Endothelial cell of umbilical vein (primary cell): ENCODE data around the gene KLK5.

ENCODE experiments used
- CTCF ChIP-seq, 2 donors: IDR thresholded peaks; 1 replicate in 1 of 2; 2 replicates in 1 of 2; pipeline ENCODE4 v1.5.1; 2011; ENCODE audit warnings: low read length in 2 of 2, mild to moderate bottlenecking in 2 of 2, moderate library complexity in 2 of 2, control low read depth in 1 of 2, inconsistent platforms in 1 of 2, low read depth in 1 of 2; ENCODE audit not compliant: insufficient read depth in 1 of 2; ENCODE audit errors: extremely low read depth in 1 of 2
- EZH2 ChIP-seq: IDR thresholded peaks from 2 replicates; pipeline ENCODE4 v1.6.1; 2012; ENCODE audit warnings: borderline replicate concordance, low read depth, mild to moderate bottlenecking, moderate library complexity, low read length, inconsistent platforms; ENCODE audit not compliant: severe bottlenecking
- FOS ChIP-seq: IDR thresholded peaks from 2 replicates; pipeline ENCODE4 v1.6.1; 2011; ENCODE audit warnings: mild to moderate bottlenecking, low read length, moderate library complexity, borderline replicate concordance; ENCODE audit not compliant: insufficient read depth
- JUN ChIP-seq: IDR thresholded peaks from 2 replicates; pipeline ENCODE4 v1.6.1; 2011; ENCODE audit warnings: borderline replicate concordance, low read depth; ENCODE audit not compliant: insufficient read length, insufficient read depth
- MYC ChIP-seq: IDR thresholded peaks from one replicate; pipeline ENCODE4 v1.6.1; 2011; ENCODE audit warnings: mild to moderate bottlenecking, low read depth, low read length
- POLR2A ChIP-seq: IDR thresholded peaks from 2 replicates; pipeline ENCODE4 v1.6.1; 2012; ENCODE audit warnings: low read depth, mild to moderate bottlenecking, control low read depth, low read length
- POLR2AphosphoS5 ChIP-seq: IDR thresholded peaks from 2 replicates; pipeline ENCODE4 v1.6.1; 2012; ENCODE audit warnings: low read depth, mild to moderate bottlenecking, control low read depth, low read length, moderate library complexity; ENCODE audit not compliant: insufficient read depth

GRCh38 chr19:51000981-51001380, 48.1 kb upstream of the KLK5 start:
- TF ChIP-seq CTCF (IDR thresholded peaks at IDR 0.05; ENCODE audit: extremely low read depth in 1 of 2, insufficient read depth in 1 of 2, low read depth in 1 of 2, low read length in 2 of 2) = no peak
- TF ChIP-seq JUN = no peak
- no peak for TF ChIP-seq POLR2A
- no peak for TF ChIP-seq FOS
- no peak for TF ChIP-seq EZH2
- no peak for TF ChIP-seq POLR2AphosphoS5
- TF ChIP-seq MYC = no peak
